ACC112 (cell line): Measurements from ENCODE around the gene CR1L.
"Not testable (repeated sequence)": the region's sequence is repeated elsewhere in the genome, so short reads cannot be mapped to it uniquely, and the experiment has no call there.

Experiments
- H2AFZ ChIP-seq: fragments of 200-600 bp; sonication (generic); one replicate; pipeline ENCODE4 v1.6.0; 2017; ENCODE audit warnings: antibody characterized with exemption, low read length; ENCODE audit not compliant: unreplicated experiment
- H3K27ac ChIP-seq: fragments of 200-600 bp; sonication (generic); 2 replicates; pipeline ENCODE4 v1.5.1; 2014; ENCODE audit warnings: low read depth, mild to moderate bottlenecking, antibody characterized with exemption, low read length, moderate library complexity
- H3K27me3 ChIP-seq: fragments of 200-600 bp; sonication (generic); 2 replicates; pipeline ENCODE4 v1.6.1; 2014; ENCODE audit warnings: mild to moderate bottlenecking, antibody characterized with exemption, low read length, moderate library complexity, mixed read lengths; ENCODE audit not compliant: insufficient read depth
- H3K36me3 ChIP-seq: fragments of 200-600 bp; sonication (generic); 2 replicates; pipeline ENCODE4 v1.6.1; 2016; ENCODE audit warnings: mild to moderate bottlenecking, antibody characterized with exemption, low read length, moderate library complexity, mixed read lengths; ENCODE audit not compliant: insufficient read depth
- H3K4me1 ChIP-seq: fragments of 200-600 bp; sonication (generic); one replicate; pipeline ENCODE4 v1.6.1; 2016; ENCODE audit warnings: low read length, mixed read lengths; ENCODE audit not compliant: insufficient read depth, unreplicated experiment, control insufficient read depth
- H3K4me3 ChIP-seq: fragments of 200-600 bp; sonication (generic); 2 replicates; pipeline ENCODE4 v1.5.1; 2014; ENCODE audit warnings: mild to moderate bottlenecking, low read depth, low read length
- H3K79me2 ChIP-seq: fragments of 200-600 bp; sonication (generic); one replicate; pipeline ENCODE4 v1.6.0; 2016; ENCODE audit warnings: low read length; ENCODE audit not compliant: control insufficient read depth, unreplicated experiment, insufficient read depth

The CR1L gene

GRCh38 chr1:207659545-207660153, 14.7 kb downstream of the CR1L start:
- H3K4me3 ChIP-seq: no peak overlapping the region
- no peak overlapping the region for H2AFZ ChIP-seq
- no peaks in the 10 kb centered on the region for H3K36me3 ChIP-seq
- H3K27ac ChIP-seq: no peak overlapping the region
- H3K79me2 ChIP-seq: no peaks in the 10 kb centered on the region
- no peaks in the 10 kb centered on the region for H3K4me1 ChIP-seq
- H3K27me3 ChIP-seq: peaks cover 39% of the 10 kb centered on the region

GRCh38 chr1:207661420-207661819, 16.5 kb downstream of the CR1L start:
- H3K4me1 ChIP-seq, H2AFZ ChIP-seq, H3K27ac ChIP-seq, H3K4me3 ChIP-seq, H3K36me3 ChIP-seq, H3K79me2 ChIP-seq: not testable (repeated sequence)
- H3K27me3 ChIP-seq: peaks cover 51% of the 10 kb centered on the region

- Histone ChIP-seq H3K27me3 (peaks cover 72% of the 10 kb centered on the region), H2AFZ (no peak overlapping the region), H3K4me1 (no peaks in the 10 kb centered on the region), H3K27ac (no peak overlapping the region), H3K36me3 (no peaks in the 10 kb centered on the region), H3K79me2 (no peaks in the 10 kb centered on the region), H3K4me3 (no peak overlapping the region)
Observed at GRCh38 chr1:207666342-207666741, 21.4 kb downstream of the CR1L start.

GRCh38 chr1:207669528-207670009, 24.6 kb downstream of the CR1L start:
- H3K4me3 ChIP-seq: no peak overlapping the region

GRCh38 chr1:207670192-207670591, 25.3 kb downstream of the CR1L start:
- H2AFZ ChIP-seq: no peak overlapping the region
- no peak overlapping the region for H3K4me3 ChIP-seq
- H3K36me3 ChIP-seq: no peaks in the 10 kb centered on the region
- peaks cover 79% of the 10 kb centered on the region for H3K27me3 ChIP-seq
- no peaks in the 10 kb centered on the region for H3K79me2 ChIP-seq
- no peak overlapping the region for H3K27ac ChIP-seq
- no peaks in the 10 kb centered on the region for H3K4me1 ChIP-seq

More at GRCh38 chr1:207669528-207670009, 24.6 kb downstream of the CR1L start:
- Histone ChIP-seq H3K27me3 (peaks cover 80% of the 10 kb centered on the region), H3K27ac (no peak overlapping the region), H2AFZ (no peak overlapping the region), H3K79me2 (no peaks in the 10 kb centered on the region), H3K4me1 (no peaks in the 10 kb centered on the region), H3K36me3 (no peaks in the 10 kb centered on the region)

GRCh38 chr1:207670997-207671396, 26.1 kb downstream of the CR1L start:
- Histone ChIP-seq H3K4me3 (no peak overlapping the region), H3K27me3 (peaks cover 71% of the 10 kb centered on the region), H3K36me3 (no peaks in the 10 kb centered on the region), H3K79me2 (no peaks in the 10 kb centered on the region), H3K27ac (no peak overlapping the region), H3K4me1 (no peaks in the 10 kb centered on the region), H2AFZ (no peak overlapping the region)

- H3K79me2 ChIP-seq: no peaks in the 10 kb centered on the region
- no peak overlapping the region for H3K27ac ChIP-seq
- no peak overlapping the region for H2AFZ ChIP-seq
- no peak overlapping the region for H3K4me3 ChIP-seq
- no peaks in the 10 kb centered on the region for H3K36me3 ChIP-seq
- H3K27me3 ChIP-seq: peaks cover 55% of the 10 kb centered on the region
- H3K4me1 ChIP-seq: no peaks in the 10 kb centered on the region
Observed at GRCh38 chr1:207672522-207673130, 27.7 kb downstream of the CR1L start.

- Histone ChIP-seq H3K27me3 (peaks cover 47% of the 10 kb centered on the region), H3K36me3 (no peaks in the 10 kb centered on the region)
Observed at GRCh38 chr1:207673399-207673798, 28.5 kb downstream of the CR1L start.

GRCh38 chr1:207676153-207676552, 31.2 kb downstream of the CR1L start:
- H2AFZ ChIP-seq: no peak overlapping the region
- no peak overlapping the region for H3K4me3 ChIP-seq
- H3K27ac ChIP-seq: no peak overlapping the region
- H3K36me3 ChIP-seq: no peaks in the 10 kb centered on the region
- peaks cover 20% of the 10 kb centered on the region for H3K27me3 ChIP-seq
- no peaks in the 10 kb centered on the region for H3K79me2 ChIP-seq
- peaks cover 5% of the 10 kb centered on the region for H3K4me1 ChIP-seq

More at GRCh38 chr1:207673399-207673798, 28.5 kb downstream of the CR1L start:
- no peak overlapping the region for H2AFZ ChIP-seq
- H3K4me1 ChIP-seq: no peaks in the 10 kb centered on the region
- no peaks in the 10 kb centered on the region for H3K79me2 ChIP-seq
- H3K4me3 ChIP-seq: no peak overlapping the region
- no peak overlapping the region for H3K27ac ChIP-seq

- not testable (repeated sequence) for H3K27ac ChIP-seq, H2AFZ ChIP-seq, H3K27me3 ChIP-seq
Observed at GRCh38 chr1:207680590-207681388, 35.9 kb downstream of the CR1L start.

More at GRCh38 chr1:207680590-207681388, 35.9 kb downstream of the CR1L start:
- H3K4me1 ChIP-seq, H3K79me2 ChIP-seq, H3K4me3 ChIP-seq, H3K36me3 ChIP-seq: not testable (repeated sequence)
